Activated naive CD4-positive, alpha-beta T cell treated with anti-CD3 and anti-CD28 coated beads, Interleukin-2, amount 50 U/mL, for 72 hours (primary cell): ENCODE results near the gene CHST3. TPM values are rescaled to one million over a fixed set of nuclear protein-coding genes. Genes with fewer than 3 reads are reported as not detected.
"Not testable (repeated sequence)": the region's sequence is repeated elsewhere in the genome, so short reads cannot be mapped to it uniquely, and the experiment has no call there.

Source experiments
- ATAC-seq, 2 donors: fragments of 150-1000 bp; cut with Tn5 transposase; 2 replicates each; pipeline ENCODE4 v1.10.0; 2021; ENCODE audit warnings: mild to moderate bottlenecking in 2 of 2, moderate library complexity in 2 of 2
- DNase-seq, 2 donors: peaks; one replicate each; pipeline ENCODE4 v3.0.0; 2021 to 2022; ENCODE audit warnings: low spot score in 2 of 2
- H3K27ac Mint-ChIP-seq, 2 donors: one replicate each; pipeline ENCODE4 v1.8.0; 2022; ENCODE audit warnings: mild to moderate bottlenecking in 2 of 2, mixed read lengths in 2 of 2
- H3K36me3 Mint-ChIP-seq, 2 donors: one replicate each; pipeline ENCODE4 v1.8.0; 2022; ENCODE audit warnings: mixed read lengths in 2 of 2
- H3K9me3 Mint-ChIP-seq, 2 donors: one replicate each; pipeline ENCODE4 v1.8.0; 2022; ENCODE audit warnings: mixed read lengths in 2 of 2
- total RNA-seq, 2 donors: library from RNA; stranded (reverse); gene quantifications; one replicate each; pipeline ENCODE4 v1.2.3, GENCODE V29; 2022

The CHST3 gene
- total RNA-seq, 2 donors from 2014 or later = 0.16 to 0.88 TPM

GRCh38 chr10:72025832-72026231 lies 61.6 kb downstream of the CHST3 start:
- DNase-seq (no peak), ATAC-seq (no peak)
- no peak overlapping the region for H3K27ac Mint-ChIP-seq
- no peaks in the 10 kb centered on the region for H3K36me3 Mint-ChIP-seq
- no peaks in the 10 kb centered on the region for H3K9me3 Mint-ChIP-seq

DNA sequence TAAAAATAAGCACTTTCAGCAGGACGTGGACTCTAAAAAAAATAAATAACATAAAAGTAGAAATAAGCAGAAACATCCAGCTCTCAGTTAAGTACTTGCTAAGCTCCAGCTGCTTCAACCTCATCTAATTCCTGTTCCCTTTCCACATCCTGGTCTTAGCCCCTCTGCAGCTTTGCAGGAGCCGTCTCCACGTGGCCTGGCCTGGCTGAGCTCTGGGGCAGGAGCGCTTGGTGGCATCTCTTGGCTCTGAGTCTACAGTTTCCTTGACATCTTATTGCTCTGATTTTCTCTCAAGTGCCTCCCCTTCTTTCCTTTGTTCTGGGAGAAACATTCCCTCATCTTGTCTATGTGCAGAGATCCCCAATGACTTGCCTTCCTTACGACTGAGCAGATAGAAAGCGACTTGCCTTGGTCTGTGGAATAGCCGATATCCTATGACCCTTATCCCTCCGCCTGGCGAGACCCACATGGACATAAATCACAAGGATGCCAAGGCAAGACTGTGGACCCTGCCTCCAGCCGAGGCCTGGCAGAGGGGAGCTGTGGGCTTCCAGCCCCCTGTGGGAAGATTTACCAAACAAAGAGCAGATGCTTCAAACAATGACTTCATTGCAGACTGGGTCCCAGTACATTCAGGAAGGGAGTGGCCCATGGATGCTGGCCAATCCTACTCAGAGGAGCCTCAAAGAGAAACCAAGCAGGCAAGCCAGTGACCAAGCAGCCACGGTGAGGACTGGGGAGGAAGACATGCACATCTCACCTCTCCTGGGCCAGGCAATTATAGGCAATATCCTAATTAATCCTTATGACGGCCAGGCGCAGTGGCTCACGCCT lies 62.3 kb downstream of the CHST3 start:
- ATAC-seq (no peak), DNase-seq (no peak)
- Mint-ChIP-seq H3K9me3 (no peaks in the 10 kb centered on the region), H3K27ac (no peak overlapping the region), H3K36me3 (no peaks in the 10 kb centered on the region)

- Mint-ChIP-seq H3K36me3 (no peaks in the 10 kb centered on the region), H3K27ac (no peak overlapping the region), H3K9me3 (no peaks in the 10 kb centered on the region)
- DNase-seq (no peak), ATAC-seq (no peak)
Observed at GRCh38 chr10:72027498-72027897, 63.3 kb downstream of the CHST3 start.

GRCh38 chr10:72029414-72029813 lies 65.2 kb downstream of the CHST3 start:
- H3K36me3 Mint-ChIP-seq = no peaks in the 10 kb centered on the region
- no peak overlapping the region for H3K27ac Mint-ChIP-seq
- H3K9me3 Mint-ChIP-seq = no peaks in the 10 kb centered on the region
- DNase-seq = no peak
- ATAC-seq = no peak

DNA sequence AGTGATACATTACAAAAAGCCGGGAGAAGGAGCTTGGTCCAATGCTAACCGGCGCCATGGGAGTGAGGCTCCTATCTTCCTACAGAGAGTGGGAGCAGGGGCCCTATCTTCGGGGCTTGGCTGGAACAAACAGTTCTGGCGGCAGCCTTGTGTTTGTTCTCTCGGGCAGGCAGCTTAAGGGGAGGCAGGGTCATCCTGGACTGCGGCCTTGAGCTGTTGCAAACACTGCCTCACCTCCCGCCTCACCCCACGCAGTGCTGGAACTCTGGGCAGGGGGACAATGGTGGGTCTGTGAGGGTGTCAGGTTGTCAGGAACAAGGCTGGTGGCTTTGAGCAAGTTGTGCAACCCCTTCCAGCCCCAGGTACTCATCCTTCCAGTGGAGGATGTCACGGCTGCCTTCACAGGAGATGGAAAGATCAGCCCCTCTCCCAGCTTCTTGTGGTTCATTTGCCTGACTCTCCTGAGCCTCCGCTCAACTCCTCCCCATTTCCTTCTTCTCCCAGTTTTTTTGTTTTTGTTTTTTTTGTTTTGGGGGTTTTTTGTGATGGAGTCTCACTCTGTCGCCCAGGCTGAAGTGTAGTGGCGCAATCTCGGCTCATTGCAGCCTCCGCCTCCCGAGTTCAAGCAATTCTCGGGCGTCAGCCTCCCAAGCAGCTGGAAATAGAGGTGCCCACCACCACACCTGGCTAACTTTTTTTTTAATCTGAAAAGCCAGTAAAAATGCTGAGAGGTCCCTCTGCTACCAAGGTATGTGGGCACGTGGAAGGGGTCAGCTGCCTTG lies 66.8 kb downstream of the CHST3 start:
- Mint-ChIP-seq H3K27ac (no peak overlapping the region), H3K36me3 (no peaks in the 10 kb centered on the region), H3K9me3 (no peaks in the 10 kb centered on the region)
- DNase-seq (no peak), ATAC-seq (no peak)

GRCh38 chr10:72031706-72032105 lies 67.5 kb downstream of the CHST3 start:
- DNase-seq (no peak), ATAC-seq (no peak)
- H3K9me3 Mint-ChIP-seq = no peaks in the 10 kb centered on the region
- no peak overlapping the region for H3K27ac Mint-ChIP-seq
- H3K36me3 Mint-ChIP-seq = no peaks in the 10 kb centered on the region

- not testable (repeated sequence) for H3K9me3 Mint-ChIP-seq, H3K36me3 Mint-ChIP-seq, DNase-seq, ATAC-seq
- peak overlapping the region in 1 of 2 donors; percentile 79 for H3K27ac Mint-ChIP-seq
Observed at GRCh38 chr10:72032409-72033162, 68.4 kb downstream of the CHST3 start.

GRCh38 chr10:72034040-72034499 lies 69.9 kb downstream of the CHST3 start:
- no peak overlapping the region for H3K27ac Mint-ChIP-seq

GRCh38 chr10:72034761-72035160 lies 70.6 kb downstream of the CHST3 start:
- DNase-seq = no peak
- Mint-ChIP-seq H3K9me3 (no peaks in the 10 kb centered on the region), H3K27ac (no peak overlapping the region)

More at GRCh38 chr10:72034040-72034499, 69.9 kb downstream of the CHST3 start:
- Mint-ChIP-seq H3K36me3 (no peaks in the 10 kb centered on the region), H3K9me3 (no peaks in the 10 kb centered on the region)
- ATAC-seq = no peak
- no peak for DNase-seq

GRCh38 chr10:72035252-72035887 lies 71.2 kb downstream of the CHST3 start:
- DNase-seq = no peak

More at GRCh38 chr10:72034761-72035160, 70.6 kb downstream of the CHST3 start:
- ATAC-seq = no peak
- H3K36me3 Mint-ChIP-seq = no peaks in the 10 kb centered on the region

GRCh38 chr10:72037266-72037665 lies 73.1 kb downstream of the CHST3 start:
- Mint-ChIP-seq H3K36me3 (no peaks in the 10 kb centered on the region), H3K27ac (no peak overlapping the region), H3K9me3 (no peaks in the 10 kb centered on the region)
- DNase-seq (no peak), ATAC-seq (no peak)

More at GRCh38 chr10:72035252-72035887, 71.2 kb downstream of the CHST3 start:
- H3K36me3 Mint-ChIP-seq = no peaks in the 10 kb centered on the region
- no peak for ATAC-seq
- H3K9me3 Mint-ChIP-seq = no peaks in the 10 kb centered on the region
- H3K27ac Mint-ChIP-seq = peak overlapping the region in 1 of 2 donors; percentile 5

- no peak overlapping the region for H3K27ac Mint-ChIP-seq
- ATAC-seq = no peak
Observed at GRCh38 chr10:72037811-72038210, 73.6 kb downstream of the CHST3 start.

DNA sequence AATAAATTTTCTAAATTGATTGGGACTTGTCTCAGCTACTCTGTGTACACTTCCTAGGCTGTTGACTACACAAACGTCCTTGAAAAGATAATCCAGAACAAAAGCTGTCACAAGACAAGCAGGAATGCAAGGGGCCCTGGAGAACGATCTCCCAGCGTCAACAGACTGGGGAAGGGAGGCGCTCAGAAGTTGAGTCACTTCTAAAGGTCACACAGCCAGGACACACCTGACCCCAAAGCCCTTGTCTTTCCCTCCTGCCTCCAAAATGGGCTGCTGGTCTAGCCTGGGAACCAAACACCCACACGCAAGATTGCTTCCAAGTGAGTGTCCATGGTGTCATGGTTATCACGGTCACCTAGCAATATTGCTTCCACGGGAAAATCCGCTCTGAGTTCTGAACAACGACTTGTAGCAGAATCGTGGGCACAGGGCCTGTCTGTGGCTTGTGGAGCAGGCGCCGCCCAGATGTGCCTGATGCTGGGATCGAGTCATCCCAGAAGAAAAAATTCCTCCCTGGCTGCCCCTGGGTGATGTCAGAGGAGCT lies 74.3 kb downstream of the CHST3 start:
- ATAC-seq (no peak), DNase-seq (no peak)
- no peaks in the 10 kb centered on the region for H3K36me3 Mint-ChIP-seq
- no peak overlapping the region for H3K27ac Mint-ChIP-seq
- no peaks in the 10 kb centered on the region for H3K9me3 Mint-ChIP-seq

More at GRCh38 chr10:72037811-72038210, 73.6 kb downstream of the CHST3 start:
- no peak for DNase-seq
- H3K36me3 Mint-ChIP-seq = no peaks in the 10 kb centered on the region
- no peaks in the 10 kb centered on the region for H3K9me3 Mint-ChIP-seq

DNA sequence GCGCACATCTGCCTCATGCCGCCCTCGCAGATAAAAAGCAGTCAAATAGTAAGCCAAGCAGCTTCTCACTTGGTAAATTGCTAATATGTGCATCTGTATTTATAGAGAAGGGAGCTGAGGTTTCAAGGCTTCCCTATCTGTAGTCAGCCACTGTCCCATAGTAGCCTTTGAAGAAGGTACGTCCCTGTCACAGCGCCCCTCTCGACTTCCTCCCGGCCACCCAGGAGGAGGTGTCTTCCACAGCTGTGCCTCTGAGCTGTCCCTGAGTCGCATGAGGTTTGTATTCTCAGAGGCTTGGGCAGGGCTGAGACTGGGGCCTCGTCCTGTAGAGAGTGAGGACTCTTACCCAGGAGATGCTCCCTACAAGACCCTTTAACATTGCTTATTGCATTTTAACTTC lies 75.2 kb downstream of the CHST3 start:
- ATAC-seq = no peak
- no peak overlapping the region for H3K27ac Mint-ChIP-seq
- no peak for DNase-seq

DNA sequence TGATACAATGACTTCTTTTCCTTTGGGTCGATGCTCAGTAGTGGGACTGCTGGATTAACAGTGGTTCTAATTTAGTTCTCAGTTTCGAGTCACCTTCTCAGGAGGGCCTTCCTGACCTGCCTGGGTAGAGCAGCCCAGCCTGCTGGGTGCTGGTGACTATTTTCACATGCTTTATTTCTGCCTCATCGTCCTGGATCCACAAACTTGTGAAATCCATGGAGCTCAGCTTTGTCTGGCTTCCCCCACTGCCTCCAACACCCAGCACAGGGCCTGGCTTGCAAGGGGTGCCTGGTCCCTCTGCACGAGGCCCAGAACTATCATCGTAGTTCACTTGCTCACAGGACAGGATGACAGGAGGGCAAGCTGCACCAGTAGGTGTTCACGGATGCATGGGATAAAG lies 77.3 kb downstream of the CHST3 start:
- H3K27ac Mint-ChIP-seq = peak overlapping the region in 1 of 2 donors; percentile 46
- DNase-seq = no peak
- no peak for ATAC-seq

More for the DNA sequence above, 75.2 kb downstream of the CHST3 start:
- Mint-ChIP-seq H3K36me3 (no peaks in the 10 kb centered on the region), H3K9me3 (no peaks in the 10 kb centered on the region)

More for the DNA sequence above, 77.3 kb downstream of the CHST3 start:
- H3K9me3 Mint-ChIP-seq = no peaks in the 10 kb centered on the region
- H3K36me3 Mint-ChIP-seq = no peaks in the 10 kb centered on the region
